Epithelial cell of proximal tubule (primary cell): ENCODE data around the gene GPR152. TPM values are rescaled to one million over a fixed set of nuclear protein-coding genes. Genes with fewer than 3 reads are reported as not detected.

Experiments
- DNase-seq: peaks from one replicate; pipeline ENCODE4 v3.0.0-alpha.2; 2011; ENCODE audit warnings: low read depth
- H3K4me3 ChIP-seq: 2 replicates; pipeline ENCODE4 v1.5.1; 2011; ENCODE audit warnings: low read depth, mild to moderate bottlenecking, low read length
- total RNA-seq: library from RNA; depleted of rRNA; stranded (reverse); fragments of >200 nt; gene quantifications from 2 replicates; pipeline ENCODE4 v1.2.3, GENCODE V29; 2015
- TF ChIP-seq, protein P1 (sequence below): conservative IDR thresholded peaks from 2 replicates; pipeline ENCODE4 v1.5.1; 2012; ENCODE audit warnings: low read depth, mild to moderate bottlenecking, low read length

The GPR152 gene
- total RNA-seq, 1 donor from 2014 or later, result not detected

DNA sequence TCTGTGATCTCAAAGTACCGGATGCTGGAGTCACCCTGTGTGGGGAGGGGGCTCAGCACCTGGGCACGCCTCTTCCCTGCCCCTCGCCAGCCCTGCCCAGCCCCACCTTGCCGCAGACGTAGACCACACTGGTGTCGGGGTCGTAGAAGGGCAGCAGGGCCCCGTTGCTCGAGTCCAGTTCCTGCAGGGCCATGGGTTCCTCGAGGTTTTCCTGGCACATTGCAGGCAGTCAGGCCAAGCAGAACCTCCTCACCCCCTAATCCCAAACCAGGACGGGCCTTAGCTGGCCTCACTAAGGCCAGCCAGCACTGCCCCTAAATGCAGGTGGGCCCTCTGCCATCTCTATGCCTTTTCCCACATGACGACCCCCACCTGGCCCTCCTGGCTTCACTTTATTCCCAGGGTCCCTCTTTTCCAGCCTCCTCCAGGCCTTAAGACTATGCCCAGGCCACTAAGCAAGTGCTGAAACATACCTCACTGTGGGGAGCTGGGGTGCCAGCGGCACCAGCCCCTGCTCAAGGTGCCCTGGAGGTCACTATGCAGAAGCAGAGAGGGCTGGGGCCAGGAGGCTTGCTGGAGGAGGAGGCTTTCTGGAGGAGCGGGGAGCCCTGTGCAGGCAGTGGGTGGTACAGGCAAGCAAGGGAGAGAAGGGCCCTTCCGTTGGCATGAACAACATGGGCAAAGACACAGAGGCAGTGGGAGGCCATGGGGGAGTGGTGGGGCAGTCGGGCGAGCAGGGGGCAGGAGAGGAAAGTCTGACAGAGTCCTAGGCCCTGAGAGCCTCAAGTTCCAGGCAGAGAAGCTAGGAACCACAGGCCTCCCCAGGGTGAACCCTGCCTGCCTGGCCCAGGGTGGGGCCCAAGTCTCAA is 12.1 kb downstream of the GPR152 start:
- TF ChIP-seq, protein P1, sequence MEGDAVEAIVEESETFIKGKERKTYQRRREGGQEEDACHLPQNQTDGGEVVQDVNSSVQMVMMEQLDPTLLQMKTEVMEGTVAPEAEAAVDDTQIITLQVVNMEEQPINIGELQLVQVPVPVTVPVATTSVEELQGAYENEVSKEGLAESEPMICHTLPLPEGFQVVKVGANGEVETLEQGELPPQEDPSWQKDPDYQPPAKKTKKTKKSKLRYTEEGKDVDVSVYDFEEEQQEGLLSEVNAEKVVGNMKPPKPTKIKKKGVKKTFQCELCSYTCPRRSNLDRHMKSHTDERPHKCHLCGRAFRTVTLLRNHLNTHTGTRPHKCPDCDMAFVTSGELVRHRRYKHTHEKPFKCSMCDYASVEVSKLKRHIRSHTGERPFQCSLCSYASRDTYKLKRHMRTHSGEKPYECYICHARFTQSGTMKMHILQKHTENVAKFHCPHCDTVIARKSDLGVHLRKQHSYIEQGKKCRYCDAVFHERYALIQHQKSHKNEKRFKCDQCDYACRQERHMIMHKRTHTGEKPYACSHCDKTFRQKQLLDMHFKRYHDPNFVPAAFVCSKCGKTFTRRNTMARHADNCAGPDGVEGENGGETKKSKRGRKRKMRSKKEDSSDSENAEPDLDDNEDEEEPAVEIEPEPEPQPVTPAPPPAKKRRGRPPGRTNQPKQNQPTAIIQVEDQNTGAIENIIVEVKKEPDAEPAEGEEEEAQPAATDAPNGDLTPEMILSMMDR, result no peak
- no peak for DNase-seq

DNA sequence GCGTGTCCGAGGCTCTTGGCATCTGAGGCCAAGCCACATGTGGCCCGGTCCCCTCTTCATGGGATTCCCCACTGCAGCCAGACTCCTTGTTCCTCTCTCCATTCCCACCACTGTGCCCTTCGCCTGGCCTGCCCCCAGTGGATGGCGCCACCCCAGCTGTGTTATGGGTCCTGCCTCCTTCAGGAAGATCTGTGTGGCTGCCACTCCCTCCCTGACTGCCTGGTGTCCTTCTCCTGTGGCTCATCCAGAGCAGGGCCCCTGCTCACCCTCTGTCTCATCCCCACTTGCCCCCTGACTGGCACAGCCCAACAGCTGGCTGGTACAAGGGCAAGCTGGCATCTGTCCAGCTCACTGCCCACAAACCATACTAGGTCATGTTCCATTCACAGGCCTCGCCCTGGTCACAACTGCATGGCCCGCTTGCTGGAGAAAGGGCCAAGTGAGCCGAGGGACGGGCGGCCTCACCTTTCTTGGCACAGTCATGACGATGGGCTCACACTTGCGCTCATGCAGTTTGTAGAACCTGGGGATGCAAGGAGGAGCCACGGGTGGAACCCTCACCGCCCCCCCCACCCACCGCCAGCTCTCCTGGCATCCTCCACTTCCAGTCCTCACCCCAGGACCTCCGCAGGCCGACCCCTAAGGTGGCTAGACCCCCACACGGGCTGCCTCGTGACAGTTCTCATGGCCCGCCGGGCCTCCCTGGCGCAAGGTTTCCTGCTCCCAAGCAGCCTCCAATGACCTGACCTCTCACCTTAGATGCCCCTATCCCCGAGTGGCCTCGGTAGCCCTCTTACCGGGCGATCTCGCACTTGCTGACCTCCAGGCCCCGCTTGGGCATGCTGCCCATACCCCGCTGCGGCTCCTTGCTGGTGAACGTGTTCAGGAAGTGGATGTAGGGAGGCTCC is 13.0 kb downstream of the GPR152 start:
- H3K4me3 ChIP-seq, result no peak overlapping the region
- no peak for DNase-seq
- TF ChIP-seq, protein P1, result peak; percentile 47

More for the DNA sequence above, 12.1 kb downstream of the GPR152 start:
- H3K4me3 ChIP-seq, result no peak overlapping the region

DNA sequence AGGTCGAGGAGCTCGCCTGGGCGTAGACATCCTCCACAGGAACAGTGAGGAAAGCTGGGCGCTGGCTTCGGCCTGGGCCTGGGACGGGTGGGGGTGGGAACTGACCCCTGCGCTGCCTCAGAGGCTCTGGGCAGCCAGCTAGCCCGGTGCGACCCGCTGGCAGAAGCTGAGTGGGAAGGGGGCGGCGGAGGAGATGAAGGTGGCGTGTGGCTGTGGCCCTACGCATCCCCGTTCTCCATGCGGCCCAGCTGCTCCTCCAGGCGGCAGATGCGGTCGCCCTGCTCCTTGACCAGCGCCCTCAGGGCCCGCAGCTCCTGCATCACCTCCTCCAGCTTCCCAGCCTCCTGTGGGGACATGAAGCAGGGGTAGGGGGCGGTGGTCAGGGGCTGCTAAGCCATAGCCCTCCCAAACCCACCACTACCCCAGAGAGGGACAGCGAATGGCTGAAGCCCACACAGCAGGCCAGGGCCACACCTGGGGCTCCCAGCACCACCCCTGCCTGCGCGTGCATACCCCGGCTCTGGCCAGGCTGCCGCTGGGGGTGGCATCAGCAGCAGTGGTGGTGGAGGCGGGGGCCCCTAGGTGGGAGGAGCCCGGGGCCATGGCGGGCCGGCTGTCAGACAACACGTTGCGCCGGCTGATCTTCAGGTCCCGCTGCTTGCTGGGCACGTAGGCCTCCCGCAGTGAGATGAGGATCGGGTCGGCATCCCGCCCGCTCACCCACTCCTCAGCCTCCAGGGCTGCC is 14.2 kb downstream of the GPR152 start:
- DNase-seq, result no peak
- no peak overlapping the region for H3K4me3 ChIP-seq
- TF ChIP-seq, protein P1, result no peak

DNA sequence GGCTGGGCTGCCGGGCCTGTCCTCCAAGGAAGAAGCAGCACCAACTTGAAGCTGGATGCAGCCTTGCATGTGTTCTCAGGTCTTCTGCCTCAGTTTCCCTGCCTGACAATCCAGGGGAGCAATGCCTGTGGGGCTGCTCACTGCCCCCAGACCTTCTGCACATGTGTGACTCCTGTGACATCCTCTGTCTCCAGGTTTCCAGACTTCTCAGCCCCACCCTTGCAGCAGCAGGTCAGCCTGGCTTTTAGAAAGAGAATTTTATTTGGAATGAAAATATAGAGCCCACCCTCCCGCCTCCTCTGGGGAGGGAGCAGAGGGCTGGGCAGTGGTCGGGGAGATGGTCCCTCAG is 14.7 kb downstream of the GPR152 start:
- no peak overlapping the region for H3K4me3 ChIP-seq
- TF ChIP-seq, protein P1, result no peak
- DNase-seq, result no peak

DNA sequence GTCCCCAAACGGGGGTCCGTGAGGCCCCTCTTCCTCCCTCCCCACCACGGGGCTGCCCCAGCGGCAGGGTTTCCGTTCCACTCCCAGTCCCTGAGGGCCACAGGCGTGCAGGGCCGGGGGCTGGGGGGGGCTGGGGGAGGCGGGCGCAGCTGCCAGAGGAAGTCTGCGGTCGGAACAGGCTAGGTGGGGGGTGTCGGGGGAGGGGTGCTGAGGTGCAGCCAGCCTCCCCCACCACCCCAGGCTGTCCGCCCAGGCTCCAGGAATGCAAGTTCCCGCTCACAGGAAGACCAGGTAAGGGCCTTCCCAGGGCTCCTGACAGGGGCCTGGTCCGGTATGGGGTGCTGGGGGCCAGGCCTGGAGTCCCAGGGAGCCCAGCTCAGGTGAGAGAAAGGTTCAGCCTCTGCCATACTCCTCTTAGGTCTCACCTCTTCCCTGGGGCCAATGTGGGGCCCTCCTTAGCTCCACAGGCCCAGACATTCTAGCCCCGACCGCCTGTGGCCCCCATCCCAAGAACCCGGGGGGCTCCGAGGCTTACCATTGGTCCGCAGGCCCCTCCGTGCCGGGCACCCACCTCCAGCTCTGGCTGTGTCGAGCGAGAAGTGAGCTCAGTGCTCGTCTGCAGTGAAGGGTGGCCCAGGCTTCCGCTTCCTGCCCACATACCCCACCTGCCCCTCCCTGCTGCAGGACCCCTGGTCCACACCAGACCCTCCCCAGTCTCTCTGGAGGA is 15.3 kb downstream of the GPR152 start, which contains the start of gene PTPRCAP:
Gene PTPRCAP (minus strand): TSS at position 601 of the 727 bp plus-strand sequence. CDS start 63 bp downstream, at position 538.
- H3K4me3 ChIP-seq, result no peak within 1 kb of the TSS
- DNase-seq, result no peak
- TF ChIP-seq, protein P1, result no peak
